Measurements from ENCODE around the gene RAPGEF3. TPM values are rescaled to one million over a fixed set of nuclear protein-coding genes. Genes with fewer than 3 reads are reported as not detected.

Gene RAPGEF3
- total RNA-seq, 4 donors from 2014 or later = 18.3 to 48.2 (median 32.5) TPM

DNA sequence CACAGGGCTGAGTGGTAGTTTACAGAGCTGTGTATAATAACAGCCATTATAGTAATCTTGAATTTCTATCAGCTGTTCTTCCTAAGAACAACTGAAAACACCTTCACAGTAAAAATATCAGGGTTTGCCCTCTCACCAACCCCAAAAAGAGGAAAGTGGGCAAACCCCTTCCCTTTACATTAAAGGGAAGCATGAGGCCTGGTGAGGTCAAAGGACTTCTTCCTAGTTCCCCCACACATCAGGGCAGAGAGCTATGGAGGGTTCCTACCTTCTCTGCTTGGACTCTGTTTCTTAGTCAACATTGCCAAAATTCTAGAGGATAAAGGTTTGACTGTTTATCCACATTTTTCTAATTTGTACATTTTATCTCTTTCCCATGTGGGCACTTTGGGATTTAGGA is 48.4 kb downstream of the RAPGEF3 start:
- intact Hi-C loops (cut with DNase I) = loop anchor here (10.0 kb wide), 1 partner anchor 255 kb away; the partner anchor contains the start of gene TMEM106C
- Histone ChIP-seq H3K9me3 (no peaks in the 10 kb centered on the region), H3K27me3 (no peaks in the 10 kb centered on the region), H3K4me3 (no peak overlapping the region), H3K27ac (replicated peaks in 1 of 4) (no peak overlapping the region), H3K4me1 (peaks cover 16 to 26% (median 23%) of the 10 kb centered on the region in 4 donors), H3K36me3 (no peaks in the 10 kb centered on the region)
- DNase-seq (ENCODE audit: extremely low spot score) = peak; percentile 19
- no peak for TF ChIP-seq EP300 (IDR thresholded peaks at IDR 0.05)
- no peak for TF ChIP-seq POLR2A (IDR thresholded peaks at IDR 0.05; ENCODE audit: low read depth)
- TF ChIP-seq, protein P1, sequence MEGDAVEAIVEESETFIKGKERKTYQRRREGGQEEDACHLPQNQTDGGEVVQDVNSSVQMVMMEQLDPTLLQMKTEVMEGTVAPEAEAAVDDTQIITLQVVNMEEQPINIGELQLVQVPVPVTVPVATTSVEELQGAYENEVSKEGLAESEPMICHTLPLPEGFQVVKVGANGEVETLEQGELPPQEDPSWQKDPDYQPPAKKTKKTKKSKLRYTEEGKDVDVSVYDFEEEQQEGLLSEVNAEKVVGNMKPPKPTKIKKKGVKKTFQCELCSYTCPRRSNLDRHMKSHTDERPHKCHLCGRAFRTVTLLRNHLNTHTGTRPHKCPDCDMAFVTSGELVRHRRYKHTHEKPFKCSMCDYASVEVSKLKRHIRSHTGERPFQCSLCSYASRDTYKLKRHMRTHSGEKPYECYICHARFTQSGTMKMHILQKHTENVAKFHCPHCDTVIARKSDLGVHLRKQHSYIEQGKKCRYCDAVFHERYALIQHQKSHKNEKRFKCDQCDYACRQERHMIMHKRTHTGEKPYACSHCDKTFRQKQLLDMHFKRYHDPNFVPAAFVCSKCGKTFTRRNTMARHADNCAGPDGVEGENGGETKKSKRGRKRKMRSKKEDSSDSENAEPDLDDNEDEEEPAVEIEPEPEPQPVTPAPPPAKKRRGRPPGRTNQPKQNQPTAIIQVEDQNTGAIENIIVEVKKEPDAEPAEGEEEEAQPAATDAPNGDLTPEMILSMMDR (IDR thresholded peaks at IDR 0.05) = no peak
- no peak for TF ChIP-seq POLR2AphosphoS5 (IDR thresholded peaks at IDR 0.05)

DNA sequence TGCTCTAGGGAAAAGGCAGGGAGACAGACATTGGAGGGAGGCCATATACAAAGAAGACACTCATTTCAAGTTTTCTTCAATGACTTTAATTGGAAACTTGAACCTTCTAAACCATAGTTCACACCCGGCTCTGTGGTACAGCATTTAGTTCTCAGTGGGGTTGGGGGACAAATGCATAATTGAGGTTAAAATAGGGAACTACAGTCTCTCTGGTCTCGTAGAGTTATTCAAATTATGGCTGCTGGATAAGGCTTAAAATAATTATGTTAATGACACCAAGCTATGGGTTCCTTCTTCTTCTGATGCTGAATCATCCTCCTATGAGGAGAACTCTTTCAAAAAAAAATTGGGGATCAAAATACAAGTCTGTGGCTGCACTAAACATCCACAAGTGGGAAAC is 49.0 kb downstream of the RAPGEF3 start:
- DNase-seq (ENCODE audit: extremely low spot score) = no peak
- peaks cover 15 to 26% (median 22%) of the 10 kb centered on the region in 4 donors for H3K4me1 ChIP-seq
- WGBS = 70% methylated on average over 2 of the region's 2 CpGs
- intact Hi-C loops (cut with DNase I) = loop anchor here (10.0 kb wide), 1 partner anchor 255 kb away; the partner anchor contains the start of gene TMEM106C
- no peaks in the 10 kb centered on the region for H3K9me3 ChIP-seq
- no peak overlapping the region for H3K4me3 ChIP-seq
- no peaks in the 10 kb centered on the region for H3K36me3 ChIP-seq
- TF ChIP-seq EP300 (IDR thresholded peaks at IDR 0.05) (no peak), POLR2AphosphoS5 (IDR thresholded peaks at IDR 0.05) (no peak), POLR2A (IDR thresholded peaks at IDR 0.05; ENCODE audit: low read depth) (no peak)
- TF ChIP-seq, protein P1 (IDR thresholded peaks at IDR 0.05) = no peak
- no peaks in the 10 kb centered on the region for H3K27me3 ChIP-seq
- H3K27ac ChIP-seq (replicated peaks in 1 of 4) = no peak overlapping the region

DNA sequence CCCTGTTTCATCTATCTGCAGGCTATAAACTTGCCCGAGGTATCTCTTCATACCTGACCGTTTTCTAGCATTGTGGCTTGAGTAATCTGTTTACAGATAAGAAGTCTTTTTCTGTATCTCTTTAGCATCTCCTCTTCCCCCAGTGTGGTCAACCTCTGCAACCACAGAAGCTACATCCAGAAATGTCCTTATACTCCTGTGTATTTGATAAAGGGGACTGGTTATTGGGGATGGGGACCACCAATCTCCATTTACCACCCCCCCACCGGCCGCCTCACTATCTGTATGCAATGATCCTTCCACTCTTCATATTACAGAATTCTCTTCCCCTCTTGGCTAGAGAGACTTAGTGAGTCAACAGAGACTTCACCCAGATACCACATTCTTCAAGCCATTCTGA is 49.4 kb downstream of the RAPGEF3 start:
- WGBS = 87% methylated on average over 4 of the region's 4 CpGs
- peak; percentile 64 for DNase-seq (ENCODE audit: extremely low spot score)
- TF ChIP-seq, protein P1 (IDR thresholded peaks at IDR 0.05) = no peak
- TF ChIP-seq POLR2A (IDR thresholded peaks at IDR 0.05; ENCODE audit: low read depth) (no peak), POLR2AphosphoS5 (IDR thresholded peaks at IDR 0.05) (no peak), EP300 (IDR thresholded peaks at IDR 0.05) (no peak)
- Histone ChIP-seq H3K27ac (replicated peaks in 1 of 4) (no peak overlapping the region), H3K4me3 (no peak overlapping the region), H3K36me3 (no peaks in the 10 kb centered on the region), H3K4me1 (peaks cover 13 to 26% (median 23%) of the 10 kb centered on the region in 4 donors), H3K9me3 (no peaks in the 10 kb centered on the region), H3K27me3 (no peaks in the 10 kb centered on the region)
- intact Hi-C loops (cut with DNase I) = no loop called here

- TF ChIP-seq POLR2AphosphoS5 (IDR thresholded peaks at IDR 0.05) (no peak), POLR2A (IDR thresholded peaks at IDR 0.05; ENCODE audit: low read depth) (no peak)
- TF ChIP-seq, protein P1 (IDR thresholded peaks at IDR 0.05) = no peak
- WGBS = 48% methylated on average over 5 of the region's 5 CpGs
- DNase-seq (ENCODE audit: extremely low spot score) = peak; percentile 55
- Histone ChIP-seq H3K36me3 (no peaks in the 10 kb centered on the region), H3K4me3 (no peak overlapping the region), H3K4me1 (peaks cover 12 to 32% (median 28%) of the 10 kb centered on the region in 4 donors), H3K9me3 (no peaks in the 10 kb centered on the region), H3K27me3 (no peaks in the 10 kb centered on the region), H3K27ac (replicated peaks in 1 of 4) (no peak overlapping the region)
- intact Hi-C loops (cut with DNase I) = no loop called here
Observed at GRCh38 chr12:47707905-47708543, 50.7 kb downstream of the RAPGEF3 start.

- H3K4me3 ChIP-seq = peak overlapping the region in 1 of 4 donors; percentile 95
- no peaks in the 10 kb centered on the region for H3K9me3 ChIP-seq
- H3K27ac ChIP-seq (replicated peaks in 1 of 4) = no peak overlapping the region
- no peaks in the 10 kb centered on the region for H3K27me3 ChIP-seq
- DNase-seq (ENCODE audit: extremely low spot score) = peak; percentile 17
- TF ChIP-seq POLR2A (IDR thresholded peaks at IDR 0.05; ENCODE audit: low read depth) = no peak
- no peak for TF ChIP-seq EP300 (IDR thresholded peaks at IDR 0.05)
- TF ChIP-seq, protein P1 (IDR thresholded peaks at IDR 0.05) = no peak
- TF ChIP-seq POLR2AphosphoS5 (IDR thresholded peaks at IDR 0.05) = no peak
- H3K36me3 ChIP-seq = no peaks in the 10 kb centered on the region
- peaks cover 12 to 32% (median 28%) of the 10 kb centered on the region in 4 donors for H3K4me1 ChIP-seq
- intact Hi-C loops (cut with DNase I) = no loop called here
Observed at GRCh38 chr12:47707355-47707754, 51.3 kb downstream of the RAPGEF3 start.

All from esophagus muscularis mucosa (tissue), 4 donors.